GM18526 (cell line): Measurements from ENCODE around the gene PRF1.

ENCODE experiments used
- POLR2A ChIP-seq: IDR thresholded peaks from 3 replicates; pipeline ENCODE4 v1.6.1; 2011; ENCODE audit not compliant: insufficient read length; ENCODE audit errors: extremely low read depth

The PRF1 gene

DNA sequence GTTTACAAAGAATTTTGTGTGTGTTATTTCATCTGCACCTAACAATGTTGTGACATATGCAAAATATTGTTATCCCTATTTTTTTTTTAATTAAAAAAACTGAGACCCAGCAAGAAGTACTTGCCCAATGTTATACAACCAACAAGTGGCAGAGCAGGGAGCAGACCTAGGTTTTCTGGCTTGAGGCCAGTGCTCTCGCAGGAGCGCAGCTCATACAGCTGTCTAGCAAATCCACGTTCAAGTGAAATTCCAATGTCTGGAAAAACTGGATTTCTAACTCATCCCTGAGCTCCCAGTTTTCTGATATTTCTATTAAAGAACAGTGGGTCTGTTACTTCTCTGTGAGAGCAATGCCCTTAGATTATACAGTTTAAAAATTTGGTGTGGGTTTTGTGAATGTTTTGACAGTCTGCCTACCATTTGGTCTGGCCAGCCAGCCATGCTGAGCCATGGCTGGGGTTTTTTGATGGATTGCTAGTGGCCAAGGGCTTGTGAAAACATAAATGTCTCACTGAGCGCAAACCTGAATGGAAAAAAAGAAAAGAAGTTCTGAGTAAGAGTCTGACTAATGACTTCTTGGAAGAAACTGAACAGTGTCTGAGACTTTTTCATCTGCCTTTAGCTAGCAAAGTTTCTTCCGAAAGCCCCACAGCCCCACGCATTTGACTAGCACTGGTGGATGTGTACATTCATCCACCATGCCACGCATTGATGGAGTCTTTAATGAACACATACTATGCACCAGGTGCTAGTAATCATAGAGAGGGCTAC lies 15.4 kb upstream of the PRF1 start:
- no peak for TF ChIP-seq POLR2A

DNA sequence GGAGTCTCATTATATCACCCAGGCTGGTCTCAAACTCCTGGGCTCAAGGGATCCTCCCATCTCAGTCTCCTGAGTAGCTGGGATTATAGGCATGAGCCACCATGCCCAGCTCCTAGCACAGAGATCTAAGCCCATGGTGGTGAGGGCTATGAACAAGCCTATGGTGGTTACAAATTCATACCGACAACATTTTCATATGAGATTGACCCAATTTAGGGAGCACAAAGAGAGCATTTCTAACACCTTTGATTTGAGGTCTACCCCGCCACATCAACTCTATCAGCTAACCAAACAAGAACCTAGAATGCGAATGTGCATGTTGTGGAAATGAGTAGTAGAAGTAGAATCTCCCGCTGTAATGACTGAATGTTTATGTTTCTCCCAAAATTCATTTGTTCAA lies 14.2 kb upstream of the PRF1 start:
- TF ChIP-seq POLR2A, result no peak

DNA sequence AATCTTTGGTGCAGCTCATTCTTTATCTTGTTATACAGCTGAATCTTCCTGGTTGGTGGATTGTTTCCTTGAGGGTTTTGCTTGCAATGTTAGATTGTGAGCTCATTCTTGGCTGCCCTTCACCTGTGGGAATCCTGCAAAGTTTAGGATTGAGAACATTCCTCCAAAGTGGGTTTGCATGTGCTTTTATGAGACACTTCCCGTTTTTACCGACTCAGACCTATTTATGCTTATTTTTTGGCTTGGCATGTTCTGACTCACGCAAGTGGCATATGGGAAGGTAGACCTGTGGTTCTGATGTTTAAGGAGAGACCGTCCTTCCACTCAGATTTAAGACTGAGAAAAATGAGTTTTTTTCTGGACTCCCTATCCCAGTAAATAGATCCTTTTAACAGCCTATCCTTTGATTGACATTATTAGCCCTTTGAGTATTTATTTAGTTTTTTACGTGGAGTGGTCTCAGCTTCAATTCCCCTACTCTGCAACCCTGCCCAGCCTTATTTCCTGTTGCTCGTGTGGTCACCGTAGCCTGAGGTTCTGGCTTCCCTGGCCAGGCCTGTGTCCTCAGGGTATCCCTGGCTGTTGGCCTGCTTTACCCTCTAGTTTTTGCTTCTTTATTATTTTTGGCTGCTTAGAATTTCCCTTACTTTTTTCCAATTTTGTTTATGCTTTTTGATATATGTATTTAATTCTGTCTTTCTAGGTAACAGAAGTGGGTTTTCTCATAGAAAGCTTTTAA lies 13.4 kb upstream of the PRF1 start:
- no peak for TF ChIP-seq POLR2A

DNA sequence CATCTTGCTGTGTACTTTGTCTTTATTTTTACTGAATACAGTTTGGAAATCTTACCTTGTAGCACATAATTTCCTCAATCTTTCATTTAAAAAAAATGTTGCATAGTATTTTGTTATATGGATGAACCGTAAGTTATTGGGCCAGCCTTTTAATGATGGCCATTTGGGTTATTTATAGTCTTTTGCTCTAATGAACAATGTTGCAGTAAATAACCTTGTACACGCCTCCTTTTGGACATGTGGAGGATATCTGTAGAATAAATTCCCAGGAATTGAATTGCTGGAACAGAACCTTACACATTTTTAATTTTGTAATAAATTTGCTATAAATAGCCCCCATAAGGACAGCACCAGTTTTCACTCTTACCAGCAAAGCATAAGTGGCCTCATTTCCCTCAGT lies 12.7 kb upstream of the PRF1 start:
- TF ChIP-seq POLR2A, result no peak

DNA sequence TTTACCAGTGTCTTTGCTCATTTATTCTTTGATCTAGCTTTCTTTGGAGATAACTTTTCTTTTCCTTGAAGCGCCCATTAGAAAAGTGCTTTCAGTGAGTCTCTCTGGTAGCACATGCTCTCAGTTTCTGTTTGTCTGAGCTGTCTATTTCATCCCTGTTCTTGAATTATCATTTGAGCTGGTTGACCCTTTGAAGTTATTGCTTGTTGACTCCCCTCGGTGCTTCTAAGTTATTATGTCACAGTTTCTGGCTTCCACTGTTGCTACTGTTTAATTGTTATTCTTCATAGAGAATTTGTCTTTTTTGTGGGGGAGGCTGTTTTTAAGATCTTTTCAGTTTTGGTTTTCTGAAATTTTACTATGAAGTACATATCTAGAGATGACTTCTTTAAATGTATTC lies 11.4 kb upstream of the PRF1 start:
- TF ChIP-seq POLR2A, result no peak

DNA sequence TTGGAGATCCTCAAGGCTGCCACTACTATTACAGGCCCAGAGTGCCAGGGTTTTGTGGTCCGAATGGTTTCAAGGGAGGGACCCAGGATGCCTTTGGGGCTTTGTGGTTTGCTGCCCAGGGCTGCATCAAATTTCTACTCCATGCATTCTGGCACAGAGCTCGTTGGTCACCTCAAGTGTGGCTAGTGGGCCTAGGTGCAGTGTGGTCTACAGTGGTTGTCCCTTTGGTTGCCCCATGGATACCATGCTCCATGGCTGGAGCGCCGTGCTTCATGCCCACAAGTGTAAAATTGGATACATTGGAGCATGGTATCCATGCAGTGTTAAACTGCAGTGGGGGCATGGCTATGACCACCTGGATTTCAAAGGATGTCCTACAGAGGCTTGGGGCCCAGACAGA lies 5.4 kb upstream of the PRF1 start:
- TF ChIP-seq POLR2A, result no peak

DNA sequence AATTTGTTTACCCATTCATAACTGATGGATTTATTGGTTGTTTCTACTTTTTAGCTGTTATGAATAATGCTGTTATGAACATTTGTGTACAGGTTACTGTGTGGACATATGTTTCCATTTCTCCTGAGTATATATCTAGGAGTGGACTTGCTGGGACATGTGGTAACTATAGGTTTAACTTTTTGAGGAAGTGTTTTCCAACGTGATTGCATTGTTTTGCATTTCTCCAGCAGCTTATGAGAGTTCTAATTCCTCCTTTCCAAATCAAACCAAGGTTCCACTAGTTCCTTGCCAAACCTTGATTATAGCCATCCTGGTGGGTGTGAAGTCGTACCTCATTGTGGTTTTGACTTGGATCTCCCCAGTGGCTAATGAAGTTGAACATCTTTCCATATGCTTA lies 2.6 kb upstream of the PRF1 start:
- TF ChIP-seq POLR2A, result no peak

DNA sequence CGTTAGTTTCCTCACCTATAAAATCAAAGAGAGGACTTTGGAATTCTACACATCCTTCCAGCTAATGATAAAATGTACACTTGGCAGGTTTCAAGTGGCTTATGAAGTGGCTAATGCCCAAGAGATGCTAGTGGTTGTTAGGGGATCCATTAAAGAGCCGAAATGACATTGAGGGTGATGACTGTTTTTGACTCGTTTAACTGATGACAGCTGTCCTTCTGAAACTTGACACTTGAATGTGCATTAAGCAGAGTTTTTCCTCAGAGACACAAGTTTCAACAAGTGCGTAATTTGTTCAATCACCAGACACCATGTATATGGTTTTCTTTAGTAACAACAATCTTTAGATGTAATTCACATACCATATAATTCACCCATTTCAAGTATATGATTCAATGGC lies 1.6 kb upstream of the PRF1 start:
- TF ChIP-seq POLR2A, result no peak

DNA sequence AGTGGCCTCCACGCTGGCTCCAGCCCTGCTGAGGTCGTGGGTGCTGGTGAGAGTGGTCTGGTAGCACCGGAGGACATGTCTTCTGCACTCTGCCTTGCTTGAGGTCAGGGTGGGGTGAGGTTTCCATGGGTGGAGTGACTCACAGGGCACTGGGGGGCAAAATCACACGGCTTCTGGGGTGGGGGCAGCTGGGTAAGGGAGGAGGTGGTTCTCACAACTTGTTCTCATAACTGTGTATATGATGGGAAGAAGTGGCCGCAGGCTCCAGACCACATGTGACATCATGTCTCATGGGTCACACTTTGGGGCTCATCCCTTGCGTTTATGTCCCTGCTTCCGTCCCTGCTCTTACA lies 884 bp upstream of the PRF1 start:
- no peak for TF ChIP-seq POLR2A

DNA sequence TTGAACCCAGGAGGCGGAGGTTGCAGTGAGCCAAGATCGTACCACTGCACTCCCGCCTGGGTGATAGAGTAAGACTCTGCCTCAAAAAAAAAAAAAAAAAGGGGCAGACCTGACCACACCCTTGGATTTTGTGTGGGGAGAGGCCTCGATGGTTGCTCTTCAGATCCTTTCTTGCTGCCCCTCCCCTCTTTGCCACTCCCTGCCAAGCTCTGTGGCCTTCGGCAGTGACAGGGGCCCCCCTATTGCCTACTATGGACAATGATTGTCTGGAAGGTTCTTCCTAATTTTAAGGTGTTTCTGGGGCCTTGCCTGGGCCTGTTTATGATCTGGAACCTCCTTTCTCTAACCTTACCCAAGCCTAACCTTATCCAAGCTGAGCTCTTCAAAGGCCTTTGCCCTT lies 795 bp downstream of the PRF1 start:
- TF ChIP-seq POLR2A, result no peak

DNA sequence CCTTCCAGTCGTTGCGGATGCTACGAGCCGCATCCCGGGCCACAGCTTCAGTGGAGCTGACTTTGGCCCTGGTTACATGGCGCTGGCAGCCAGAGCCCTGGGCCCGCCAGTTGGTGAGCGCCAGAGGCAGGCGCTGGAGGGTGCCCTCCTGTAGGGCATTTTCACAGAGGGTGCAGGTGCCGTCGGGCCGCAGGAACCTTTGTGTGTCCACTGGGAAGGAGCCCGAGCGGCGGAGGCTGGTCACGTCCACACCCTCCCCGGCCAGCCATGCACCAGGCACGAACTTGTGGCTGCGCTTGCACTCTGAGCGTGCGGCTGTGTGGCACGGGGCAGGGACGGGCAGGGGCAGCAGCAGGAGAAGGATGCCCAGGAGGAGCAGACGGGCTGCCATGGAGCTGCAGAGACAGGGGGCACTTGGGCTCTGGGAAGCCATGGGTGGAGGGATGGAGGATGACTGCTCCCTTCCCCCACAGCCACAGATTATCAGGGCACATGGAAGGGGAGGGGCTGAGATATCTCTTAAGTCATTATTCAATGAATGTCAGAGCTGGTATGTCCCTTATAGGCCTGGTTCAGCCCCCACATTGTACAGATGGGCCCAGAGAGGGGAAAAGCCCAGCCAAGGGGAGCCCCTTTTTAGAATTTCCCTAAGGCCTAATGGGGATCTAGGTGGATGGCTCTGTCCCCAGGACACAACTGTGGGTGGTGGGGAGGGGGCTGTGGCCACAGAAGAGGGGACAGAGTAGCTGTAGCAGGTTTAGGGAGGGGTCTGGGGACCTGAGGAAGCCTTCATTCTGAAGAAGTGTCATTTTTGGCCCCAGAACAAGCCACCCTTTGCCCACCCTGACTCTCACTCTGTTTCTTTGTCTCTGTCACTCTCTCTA lies 1.8 kb downstream of the PRF1 start:
- TF ChIP-seq POLR2A, result no peak

DNA sequence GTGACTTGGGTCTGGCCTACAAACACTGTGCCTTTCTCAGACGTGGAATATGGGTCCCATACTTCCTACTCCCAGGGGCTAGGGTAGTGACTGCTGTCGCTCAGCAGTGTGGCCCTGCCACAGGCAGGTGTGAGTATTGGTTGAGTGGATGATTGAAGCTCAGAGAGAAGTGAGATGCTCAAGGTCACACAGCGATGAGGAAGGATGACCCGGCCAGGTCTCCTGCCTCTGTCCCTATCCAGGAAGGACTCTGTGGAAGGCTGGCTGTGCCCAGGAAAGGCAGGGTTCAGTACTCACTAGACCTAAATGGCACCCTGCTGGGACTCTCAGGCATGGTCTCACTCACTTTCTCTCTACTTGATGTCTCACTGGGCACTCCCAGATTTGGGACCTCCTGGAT lies 2.8 kb downstream of the PRF1 start:
- no peak for TF ChIP-seq POLR2A

DNA sequence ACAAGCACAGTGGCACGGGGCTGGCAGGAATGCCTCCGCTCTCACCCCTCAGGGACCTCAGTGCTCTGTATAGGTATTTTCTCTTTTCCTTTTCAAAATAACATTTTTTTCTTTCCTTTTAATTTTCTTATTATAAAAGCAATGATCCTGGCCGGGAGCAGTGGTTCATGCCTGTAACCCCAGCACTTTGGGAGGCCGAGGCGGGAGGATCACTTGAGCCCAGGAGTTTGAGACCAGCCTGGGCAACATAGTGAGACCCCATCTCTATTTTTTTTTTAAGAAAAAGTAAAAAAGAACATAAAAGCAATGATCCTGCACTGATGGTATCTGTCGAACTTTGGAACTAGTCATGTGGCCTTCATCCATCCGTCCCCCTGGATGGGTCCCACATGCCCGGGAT lies 3.2 kb downstream of the PRF1 start:
- TF ChIP-seq POLR2A, result no peak

DNA sequence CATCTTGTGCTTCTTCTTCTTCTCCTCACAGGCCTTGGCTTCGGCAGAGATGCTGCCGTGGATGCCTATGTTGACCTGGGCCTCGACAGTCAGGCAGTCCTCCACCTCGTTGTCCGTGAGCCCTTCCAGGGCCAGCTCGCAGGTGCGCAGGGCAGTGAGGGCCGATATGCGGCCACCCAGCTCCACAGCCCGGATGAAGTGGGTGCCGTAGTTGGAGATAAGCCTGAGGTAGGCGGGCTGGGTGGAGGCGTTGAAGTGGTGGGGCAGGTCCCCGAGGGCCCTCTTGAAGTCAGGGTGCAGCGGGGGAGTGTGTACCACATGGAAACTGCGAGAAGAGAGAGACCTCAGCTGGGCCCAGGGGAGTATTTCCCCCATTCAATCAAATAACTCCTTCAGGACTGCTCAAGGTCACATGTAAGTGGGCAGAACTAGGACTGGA lies 3.7 kb downstream of the PRF1 start:
- no peak for TF ChIP-seq POLR2A

DNA sequence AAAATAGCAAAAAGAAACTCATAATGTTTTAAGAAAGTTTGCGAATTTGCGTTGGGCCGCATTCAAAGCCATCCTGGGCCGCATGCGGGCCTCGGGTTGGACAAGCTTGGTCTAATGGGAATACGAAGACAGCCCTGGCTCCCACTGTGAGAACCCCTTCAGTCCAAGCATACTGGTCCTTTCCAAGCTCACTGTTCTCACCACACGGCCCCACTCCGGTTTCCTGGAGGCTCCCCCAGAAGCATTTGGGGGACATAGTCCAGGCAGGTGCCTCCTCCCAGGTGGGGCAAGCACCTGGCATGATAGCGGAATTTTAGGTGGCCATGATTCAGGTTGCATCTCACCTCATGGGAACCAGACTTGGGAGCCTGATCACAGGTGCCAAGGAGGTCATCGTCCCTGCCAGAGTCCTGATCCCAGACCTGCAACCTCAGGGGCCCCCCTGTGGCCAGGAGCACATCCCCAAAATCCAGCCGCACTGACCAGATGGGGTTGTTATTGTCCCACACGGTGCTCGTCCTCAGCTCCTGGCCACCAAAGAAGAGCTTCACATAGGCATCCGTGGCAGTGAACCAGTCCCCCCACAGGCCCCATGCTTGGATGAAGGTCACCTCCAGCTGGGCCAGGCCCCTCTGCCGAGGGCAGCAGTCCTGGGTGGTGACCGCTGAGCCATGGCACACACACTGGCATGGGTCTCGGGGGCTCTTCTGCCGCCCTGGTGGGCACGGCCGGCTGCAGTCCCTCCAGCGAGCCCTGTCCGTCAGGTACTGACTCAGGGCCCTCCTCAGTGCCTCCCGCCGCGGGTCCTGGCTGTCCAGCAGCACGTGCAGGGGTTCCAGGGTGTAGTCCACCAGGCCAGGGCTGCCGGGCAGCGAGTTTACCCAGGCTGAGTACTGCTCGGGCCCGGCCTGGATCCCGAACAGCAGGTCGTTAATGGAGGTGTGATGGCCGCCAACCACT lies 4.4 kb downstream of the PRF1 start:
- TF ChIP-seq POLR2A, result no peak
